CD4-positive, alpha-beta T cell treated with Interferon alpha-2 for 1 hour (primary cell): ENCODE data around the gene TENM4.

ENCODE experiments used
- DNase-seq, 2 donors: peaks; one replicate each; pipeline ENCODE4 v3.0.0-alpha.2; 2020 to 2022

TENM4 gene

GRCh38 chr11:79336797-79337517 lies 103.9 kb downstream of the TENM4 start:
- DNase-seq, result no peak

DNA sequence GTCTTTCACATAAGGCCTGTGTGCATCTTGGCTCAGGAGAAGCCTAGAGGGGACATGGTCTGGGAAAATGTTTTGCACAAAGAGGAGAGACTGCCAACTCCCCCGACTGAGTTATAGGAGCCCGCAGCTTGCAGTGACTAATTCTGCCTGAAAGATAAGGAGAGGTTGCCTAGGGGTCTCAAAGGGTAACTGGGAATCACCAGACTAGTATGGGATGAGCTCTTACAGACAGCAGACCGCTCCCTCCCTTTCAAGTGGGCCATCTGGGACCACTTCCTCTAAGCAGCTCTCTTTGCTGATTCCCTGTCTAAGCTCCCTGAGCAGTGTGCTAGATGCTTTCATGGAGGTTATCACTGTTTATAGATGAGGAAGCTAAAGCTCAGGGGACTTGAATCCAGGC lies 105.1 kb downstream of the TENM4 start:
- no peak for DNase-seq

- DNase-seq, result no peak
Measured at GRCh38 chr11:79333355-79333754, 107.5 kb downstream of the TENM4 start.

DNA sequence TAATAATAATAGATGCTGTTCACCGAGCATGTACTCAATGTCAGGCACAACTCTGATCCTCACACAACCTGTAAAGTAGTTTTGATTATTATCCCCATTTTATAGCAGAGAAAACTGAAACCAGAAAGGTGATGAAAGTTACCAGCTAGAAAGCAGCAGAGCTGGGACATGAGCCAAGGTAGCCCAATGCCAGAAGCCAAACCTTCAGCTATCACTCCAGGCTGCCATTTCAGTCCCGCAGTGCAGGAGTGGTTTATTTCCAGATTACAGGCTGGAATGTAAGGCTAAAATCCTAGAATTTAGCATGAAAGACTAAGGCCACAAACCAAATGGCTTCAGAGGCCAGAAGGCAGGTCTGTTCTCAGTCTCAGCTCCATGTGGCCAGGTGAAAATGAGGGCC lies 108.8 kb downstream of the TENM4 start:
- DNase-seq, result no peak

GRCh38 chr11:79331203-79331901 lies 109.5 kb downstream of the TENM4 start:
- no peak for DNase-seq

DNA sequence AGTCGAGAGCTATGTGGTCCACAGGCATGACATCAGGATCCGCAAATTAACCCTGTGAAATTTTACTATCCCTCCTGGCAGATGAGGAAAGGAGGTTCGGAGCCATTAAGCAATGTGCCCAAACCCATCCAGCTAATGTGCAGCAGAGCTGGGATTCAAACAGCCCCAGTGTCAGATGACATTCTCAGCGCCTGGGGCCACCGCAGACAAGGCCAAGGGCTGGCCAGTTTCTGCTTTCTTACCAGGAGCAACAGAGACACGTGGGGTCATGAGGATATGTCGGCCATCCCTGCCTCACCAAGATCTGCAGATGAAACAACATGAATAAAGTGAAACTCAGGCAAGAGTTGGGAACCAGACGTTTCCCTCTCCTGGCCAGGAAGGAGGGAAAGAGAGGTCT lies 110.2 kb downstream of the TENM4 start:
- DNase-seq, result no peak

- DNase-seq, result no peak
Measured at GRCh38 chr11:79329561-79329960, 111.3 kb downstream of the TENM4 start.

DNA sequence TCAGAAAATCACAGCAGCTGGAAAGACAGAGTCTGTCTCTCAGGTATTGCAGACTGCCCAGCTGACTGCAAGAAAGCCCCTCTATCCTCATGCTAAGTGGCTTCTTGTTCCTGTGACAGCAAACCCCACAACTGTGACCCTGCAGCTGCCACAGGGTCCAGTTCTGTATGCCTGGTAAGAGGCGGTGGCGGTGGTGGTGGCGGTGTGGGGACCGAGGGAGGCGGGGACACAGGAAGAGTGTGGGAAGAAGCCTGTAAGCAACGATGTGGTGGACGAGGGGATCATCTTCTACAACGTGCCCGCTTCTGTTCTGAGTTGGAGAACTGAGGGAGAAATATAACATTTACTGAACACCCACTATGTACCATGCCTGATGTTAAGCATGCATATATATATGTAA lies 112.4 kb downstream of the TENM4 start:
- no peak for DNase-seq

- no peak for DNase-seq
Measured at GRCh38 chr11:79325851-79326250, 115.0 kb downstream of the TENM4 start.

DNA sequence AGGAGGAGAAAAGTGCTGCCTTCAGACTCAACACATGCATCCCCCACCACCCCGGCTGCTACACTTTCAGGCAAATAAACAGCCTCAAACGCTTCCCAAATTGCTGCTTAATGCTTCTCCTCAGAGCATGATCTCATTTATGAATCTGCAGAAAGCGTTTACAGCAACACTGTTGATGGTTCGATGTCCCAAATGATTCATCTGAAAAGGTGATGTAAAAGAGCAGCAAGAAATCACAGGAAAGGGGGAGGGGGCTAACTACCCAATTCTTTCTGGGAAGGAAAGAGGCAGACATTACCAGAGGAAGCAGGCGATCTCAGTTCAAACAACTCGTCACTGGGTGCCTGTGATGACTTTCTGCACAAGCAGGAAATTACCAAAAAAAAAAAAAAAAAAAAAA lies 119.6 kb downstream of the TENM4 start:
- DNase-seq, result no peak

GRCh38 chr11:79314906-79315689 lies 125.7 kb downstream of the TENM4 start:
- no peak for DNase-seq

DNA sequence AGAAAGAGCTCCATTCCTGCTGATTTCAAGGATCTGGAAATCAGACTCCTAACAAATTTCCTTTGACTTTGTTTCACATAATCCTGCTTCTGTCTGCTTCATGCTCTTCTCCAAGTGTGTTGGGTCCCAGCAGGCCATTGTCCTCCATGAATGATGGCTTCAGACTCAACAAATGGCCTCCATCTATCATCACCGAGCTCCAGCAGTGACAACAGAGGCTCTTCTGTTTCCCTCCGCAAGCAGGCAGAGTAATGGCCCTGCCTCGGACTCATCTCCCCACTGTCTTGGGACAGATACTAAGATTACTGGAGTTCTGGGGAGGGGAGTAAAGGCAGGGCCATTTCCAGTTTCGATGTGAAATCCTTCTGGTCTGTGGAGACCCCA lies 127.3 kb downstream of the TENM4 start:
- no peak for DNase-seq

DNA sequence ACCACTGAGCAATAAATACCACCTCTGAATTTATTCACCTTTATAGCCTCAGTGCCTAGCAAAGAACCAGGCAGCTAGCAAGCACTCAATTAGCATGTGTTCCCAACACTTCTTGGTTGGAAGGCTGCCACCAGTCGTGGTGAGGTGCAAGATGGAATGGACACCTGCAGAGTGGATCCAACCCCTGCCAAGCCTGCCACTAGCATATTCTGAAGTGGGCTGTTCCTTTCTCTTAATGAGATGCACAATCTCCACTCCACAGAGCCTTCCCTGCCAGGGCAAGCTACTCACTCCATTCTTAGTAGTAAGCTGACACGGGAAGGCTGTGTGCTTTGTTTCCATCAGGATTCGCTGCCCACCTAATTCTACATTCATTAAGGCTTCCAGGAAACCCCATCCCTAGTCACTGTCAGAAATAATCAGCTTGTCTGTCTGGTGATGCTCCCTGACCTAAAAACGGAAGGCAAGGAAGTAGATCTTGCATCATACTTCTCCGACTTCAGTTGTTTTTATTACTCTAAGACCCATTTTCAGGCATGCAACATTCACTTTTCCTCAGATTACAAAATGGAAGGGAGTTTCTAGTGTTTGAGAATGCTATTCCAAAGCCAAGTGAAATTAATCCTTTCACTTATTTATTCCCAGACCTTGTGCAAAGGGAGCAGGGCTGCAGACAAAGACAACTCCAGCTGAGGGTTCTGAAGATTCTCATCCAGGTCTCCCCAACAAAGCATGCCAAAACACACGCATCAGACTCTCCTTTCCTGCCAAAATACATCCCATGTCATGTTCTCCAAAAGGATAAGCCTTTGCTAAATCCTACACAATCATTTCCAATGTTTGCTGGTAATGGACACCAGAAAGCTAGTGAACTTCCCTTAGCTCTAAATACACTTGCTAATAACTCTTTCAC lies 128.0 kb downstream of the TENM4 start:
- DNase-seq, result no peak

DNA sequence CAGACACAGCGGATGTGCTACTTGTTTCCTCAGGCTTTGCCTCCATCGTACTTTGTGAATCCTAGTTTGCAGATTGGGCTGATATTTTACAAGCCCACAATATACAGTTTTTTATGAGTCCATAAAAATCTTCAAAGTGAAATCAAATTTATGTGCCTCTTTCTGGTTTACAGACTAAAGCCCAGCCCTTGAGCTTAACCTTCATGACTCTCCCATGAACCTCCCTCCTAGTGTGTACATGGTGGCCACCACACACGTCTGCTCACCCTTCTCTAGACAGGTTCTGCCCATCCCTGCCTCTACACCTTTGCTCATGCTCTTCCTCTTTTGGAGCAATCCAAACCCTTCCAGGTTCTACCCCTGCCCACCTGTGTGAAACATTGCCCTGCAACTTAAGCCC lies 129.4 kb downstream of the TENM4 start:
- DNase-seq, result no peak

DNA sequence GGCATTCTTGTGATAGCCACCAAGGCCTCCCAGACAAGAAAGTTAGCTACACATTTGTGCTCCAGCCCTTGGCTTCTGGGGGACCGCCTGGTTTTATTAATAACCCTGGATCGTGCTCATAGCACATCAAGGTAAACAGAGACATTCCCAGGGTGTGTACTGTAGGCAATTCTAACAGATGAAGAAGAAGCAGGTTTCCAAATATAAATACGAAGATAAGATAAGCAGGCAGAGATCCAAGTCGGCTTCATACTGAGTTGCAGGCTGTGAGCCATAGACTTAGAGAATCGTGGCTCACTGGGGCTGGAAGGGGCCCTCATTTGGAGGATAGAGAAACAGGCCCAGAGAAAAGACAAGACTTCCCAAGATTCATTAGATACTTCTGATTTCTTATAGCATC lies 131.4 kb downstream of the TENM4 start:
- DNase-seq, result no peak

- DNase-seq, result no peak
Measured at GRCh38 chr11:79308429-79308828, 132.4 kb downstream of the TENM4 start.

DNA sequence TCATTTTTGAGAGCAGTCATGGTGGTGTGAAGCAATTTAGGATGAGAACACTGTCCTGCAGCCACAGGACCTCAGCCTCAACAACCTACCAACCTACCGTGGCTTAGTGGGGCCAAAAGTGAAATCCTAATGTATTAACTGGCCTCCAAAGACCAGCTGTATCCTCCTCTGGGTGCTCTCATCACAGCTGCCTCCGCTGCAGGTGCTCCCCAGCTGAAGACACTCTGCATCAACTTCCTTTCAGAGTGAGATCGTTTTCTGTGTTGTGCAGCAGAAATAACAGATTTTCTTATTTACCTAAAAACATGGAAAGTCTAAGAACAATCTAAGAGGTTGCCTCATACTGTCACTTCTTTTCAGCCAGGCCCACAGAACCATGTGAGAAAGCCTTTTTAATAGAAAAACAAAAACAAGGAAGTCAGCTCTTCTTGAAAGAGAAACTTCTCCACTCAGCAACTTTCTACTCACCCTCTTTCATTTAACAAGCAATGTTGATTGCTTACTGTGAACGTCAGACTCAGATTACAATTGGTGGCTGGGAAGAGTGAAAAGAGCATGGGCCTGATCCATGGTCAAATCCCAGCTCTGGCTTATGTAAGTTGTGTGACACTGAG lies 136.1 kb downstream of the TENM4 start:
- DNase-seq, result no peak

- no peak for DNase-seq
Measured at GRCh38 chr11:79296141-79296540, 144.7 kb downstream of the TENM4 start.

DNA sequence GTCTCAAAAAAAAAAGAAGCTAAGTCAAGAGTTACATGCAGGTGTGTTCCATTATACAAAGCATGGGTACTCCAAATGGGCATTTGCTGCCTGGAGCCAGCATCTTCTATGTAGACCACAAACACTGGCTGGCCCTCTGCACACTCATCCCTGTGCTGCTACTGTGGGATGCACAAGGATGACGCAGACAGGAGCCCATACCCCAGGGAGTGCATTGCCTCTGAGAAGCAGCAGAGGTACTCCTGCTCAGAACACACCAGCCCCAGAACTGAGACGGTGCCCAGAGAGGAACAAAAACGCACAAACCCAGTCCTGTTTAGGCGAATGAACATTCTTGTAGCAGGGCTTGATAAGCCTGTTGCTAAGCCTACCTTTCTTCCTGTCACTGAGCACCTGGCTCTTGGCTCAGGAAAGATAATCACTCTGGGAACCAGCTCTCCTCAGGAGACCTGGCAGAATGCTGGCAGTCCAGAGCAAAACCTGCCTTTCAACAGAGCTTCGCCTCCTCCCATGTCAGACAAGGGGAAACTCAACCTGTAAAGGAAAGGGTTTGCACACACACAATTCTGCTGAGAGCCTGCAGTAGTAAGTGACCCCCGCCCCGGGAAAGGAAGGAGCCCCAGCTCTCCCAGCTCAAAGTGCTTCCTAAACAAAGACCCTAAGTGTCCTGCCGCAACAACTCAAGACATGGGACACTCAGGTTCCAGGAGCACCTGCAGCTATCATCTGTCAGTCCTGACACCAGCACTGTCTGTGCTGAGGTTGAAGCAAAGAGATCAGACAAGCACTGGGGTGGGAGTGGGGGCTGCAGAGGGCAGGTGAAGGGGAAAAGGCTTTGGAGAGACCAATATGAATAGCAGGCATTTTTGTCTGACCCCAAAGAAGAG lies 145.7 kb downstream of the TENM4 start:
- no peak for DNase-seq

- no peak for DNase-seq
Measured at GRCh38 chr11:79291948-79292347, 148.9 kb downstream of the TENM4 start.

- DNase-seq, result no peak
Measured at GRCh38 chr11:79290761-79291160, 150.1 kb downstream of the TENM4 start.
